ENCODE measurements around the gene TIPARP. TPM values are rescaled to one million over a fixed set of nuclear protein-coding genes. Genes with fewer than 3 reads are reported as not detected.

Gene TIPARP
- polyA plus RNA-seq, 1 of the 3 experiments (the other 2 are of a cell fraction) = 6.2 TPM

- no peak for DNase-seq
- Histone ChIP-seq H3K9me3 (no peaks in the 10 kb centered on the region), H3K4me1 (ENCODE audit: control insufficient read depth in 1 of 2, insufficient read depth in 2 of 2, low read depth in 1 of 2, low read length in 1 of 2) (peaks cover 20 to 21% of the 10 kb centered on the region in 2 experiments; a peak in 3 of 4 replicates), H3K27ac (ENCODE audit: low read depth in 2 of 2, low read length in 1 of 2) (no peak overlapping the region), H4K20me1 (ENCODE audit: insufficient read depth) (peaks cover 30% of the 10 kb centered on the region), H3K9me2 (no peaks in the 10 kb centered on the region), H3K4me3 (ENCODE audit: low read depth in 2 of 2, low read length in 1 of 2) (no peak overlapping the region), H2AFZ (ENCODE audit: low read depth) (no peak overlapping the region), H3K79me2 (ENCODE audit: insufficient read depth) (peaks cover 80% of the 10 kb centered on the region), H3K4me2 (peak overlapping the region; percentile 77; the same call in 1 of the 2 replicates), H3K27me3 (ENCODE audit: insufficient read depth) (no peaks in the 10 kb centered on the region), H3K9ac (no peak overlapping the region), H3F3A (replicated peaks; ENCODE audit: insufficient read depth) (peaks cover 12% of the 10 kb centered on the region), H3K36me3 (replicated peaks in 1 of 2; ENCODE audit: control insufficient read depth in 1 of 2, insufficient read depth in 2 of 2, low read length in 1 of 2) (peaks cover 34 to 43% of the 10 kb centered on the region in 2 experiments)
- TF ChIP-seq NRF1 (IDR thresholded peaks at IDR 0.05; ENCODE audit: low read depth, low read length) (no peak), FOXM1 (IDR thresholded peaks at IDR 0.05; ENCODE audit: low read depth) (no peak), EZH2phosphoT487 (IDR thresholded peaks at IDR 0.05; ENCODE audit: borderline replicate concordance, low read depth) (no peak), SIN3A (IDR thresholded peaks at IDR 0.05; ENCODE audit: borderline replicate concordance, low read depth, low read length) (no peak), EP300 (IDR thresholded peaks at IDR 0.05; ENCODE audit: borderline replicate concordance in 1 of 2, low read depth in 1 of 2, low read length in 1 of 2) (no peak), GABPA (IDR thresholded peaks at IDR 0.05; ENCODE audit: low read depth) (no peak), RFX5 (IDR thresholded peaks at IDR 0.05; ENCODE audit: low read length) (no peak), TCF12 (IDR thresholded peaks at IDR 0.05) (no peak)
- ChIA-PET CTCF (interaction anchor here (1.0 to 2.4 kb wide), 5 partner anchors 398 to 460 kb away, joined by 3 to 6 read pairs (median 3); no protein-coding TSS in a partner anchor), POLR2A (no interaction called here)
- whole genome bisulfite sequencing (ENCODE audit: low lambda C conversion rate) = 77% methylated on average over 2 of the region's 2 CpGs
Measured at GRCh38 chr3:156677536-156677935, 3.1 kb downstream of the TIPARP start.

- H3K4me1 ChIP-seq (ENCODE audit: control insufficient read depth in 1 of 2, insufficient read depth in 2 of 2, low read depth in 1 of 2, low read length in 1 of 2) = peaks cover 20 to 28% of the 10 kb centered on the region in 2 experiments; a peak in 3 of 4 replicates
- TF ChIP-seq ZBTB33 (IDR thresholded peaks at IDR 0.05; ENCODE audit: borderline replicate concordance, low read depth) = no peak
- no peak for TF ChIP-seq NFIC (IDR thresholded peaks at IDR 0.05; ENCODE audit: borderline replicate concordance)
- TF ChIP-seq TCF12 (IDR thresholded peaks at IDR 0.05) = no peak
- no peak for TF ChIP-seq MXI1 (IDR thresholded peaks at IDR 0.05; ENCODE audit: low read depth, low read length)
- no peak for TF ChIP-seq RAD21 (IDR thresholded peaks at IDR 0.05; ENCODE audit: low read length)
- no peak for TF ChIP-seq CTCF (IDR thresholded peaks at IDR 0.05)
- TF ChIP-seq RFX5 (IDR thresholded peaks at IDR 0.05; ENCODE audit: low read length) = no peak
- TF ChIP-seq REST (IDR thresholded peaks at IDR 0.05; ENCODE audit: low read depth, low read length) = no peak
- no peaks in the 10 kb centered on the region for H3K9me2 ChIP-seq
- no peak overlapping the region for H2AFZ ChIP-seq (ENCODE audit: low read depth)
- 89% methylated on average over 2 of the region's 2 CpGs for WGBS (ENCODE audit: low lambda C conversion rate)
- no peak for DNase-seq
- no peaks in the 10 kb centered on the region for H3K9me3 ChIP-seq
- H3K27me3 ChIP-seq (ENCODE audit: insufficient read depth) = no peaks in the 10 kb centered on the region
- H3K79me2 ChIP-seq (ENCODE audit: insufficient read depth) = peaks cover 87% of the 10 kb centered on the region
- ChIA-PET POLR2A (no interaction called here), CTCF (interaction anchor here (1.0 to 1.5 kb wide), 5 partner anchors 398 to 459 kb away, joined by 3 to 6 read pairs (median 3); no protein-coding TSS in a partner anchor)
- H3K36me3 ChIP-seq (replicated peaks in 1 of 2; ENCODE audit: control insufficient read depth in 1 of 2, insufficient read depth in 2 of 2, low read length in 1 of 2) = peaks cover 40 to 43% of the 10 kb centered on the region in 2 experiments
- H3K9ac ChIP-seq = no peak overlapping the region
- no peak overlapping the region for H3K27ac ChIP-seq (ENCODE audit: low read depth in 2 of 2, low read length in 1 of 2)
- peaks cover 12% of the 10 kb centered on the region for H3F3A ChIP-seq (replicated peaks; ENCODE audit: insufficient read depth)
- no peak overlapping the region for H3K4me3 ChIP-seq (ENCODE audit: low read depth in 2 of 2, low read length in 1 of 2)
- peaks cover 33% of the 10 kb centered on the region for H4K20me1 ChIP-seq (ENCODE audit: insufficient read depth)
- H3K4me2 ChIP-seq = no peak overlapping the region
Measured at GRCh38 chr3:156678197-156678596, 3.8 kb downstream of the TIPARP start.

All from SK-N-SH (cell line).